Hepatocyte (in vitro differentiated cells): ENCODE measurements around the gene RAB33B. TPM values are rescaled to one million over a fixed set of nuclear protein-coding genes. Genes with fewer than 3 reads are reported as not detected.
"Not testable (repeated sequence)": the region's sequence is repeated elsewhere in the genome, so short reads cannot be mapped to it uniquely, and the experiment has no call there.

Source experiments
- DNase-seq: peaks from one replicate; pipeline ENCODE4 v3.0.0-alpha.2; 2016; ENCODE audit warnings: low spot score
- H2AFZ ChIP-seq: fragments of 200-600 bp; sonication (generic); 2 replicates; pipeline ENCODE4 v1.6.0; 2016; ENCODE audit warnings: antibody characterized with exemption, mild to moderate bottlenecking
- H3K27ac ChIP-seq: fragments of 200-600 bp; sonication (generic); 2 replicates; pipeline ENCODE4 v1.5.1; 2016; ENCODE audit warnings: mild to moderate bottlenecking
- H3K27me3 ChIP-seq: fragments of 200-600 bp; sonication (generic); 2 replicates; pipeline ENCODE4 v1.6.1; 2016
- H3K36me3 ChIP-seq: fragments of 200-600 bp; sonication (generic); replicated peaks from 2 replicates; pipeline ENCODE4 v1.5.1; 2016; ENCODE audit warnings: low read depth; ENCODE audit not compliant: insufficient read depth
- H3K4me1 ChIP-seq: fragments of 200-600 bp; sonication (generic); 2 replicates; pipeline ENCODE4 v1.5.1; 2016; ENCODE audit warnings: mild to moderate bottlenecking, moderate library complexity; ENCODE audit not compliant: insufficient read depth
- H3K4me2 ChIP-seq: fragments of 200-600 bp; sonication (generic); 2 replicates; pipeline ENCODE4 v1.6.0; 2016
- H3K4me3 ChIP-seq: fragments of 200-600 bp; sonication (generic); 2 replicates; pipeline ENCODE4 v1.5.1; 2016; ENCODE audit warnings: mild to moderate bottlenecking
- H3K79me2 ChIP-seq: fragments of 200-600 bp; sonication (generic); 2 replicates; pipeline ENCODE4 v1.6.0; 2017; ENCODE audit warnings: mild to moderate bottlenecking
- H3K9me2 ChIP-seq: fragments of 200-600 bp; sonication (generic); replicated peaks from 2 replicates; pipeline ENCODE4 v1.6.0; 2017; ENCODE audit warnings: mild to moderate bottlenecking; ENCODE audit not compliant: insufficient read depth
- H3K9me3 ChIP-seq: fragments of 200-600 bp; sonication (generic); 2 replicates; pipeline ENCODE4 v1.5.1; 2016; ENCODE audit warnings: low read depth, mild to moderate bottlenecking
- H4K20me1 ChIP-seq: fragments of 200-600 bp; sonication (generic); 2 replicates; pipeline ENCODE4 v1.6.0; 2016; ENCODE audit warnings: mild to moderate bottlenecking; ENCODE audit not compliant: insufficient read depth, poor library complexity, severe bottlenecking
- EZH2 ChIP-seq: fragments of 200-600 bp; sonication (generic); IDR thresholded peaks from 2 replicates; pipeline ENCODE4 v1.6.1; 2016; ENCODE audit warnings: antibody characterized with exemption, mild to moderate bottlenecking, borderline replicate concordance
- EZH2phosphoT487 ChIP-seq: fragments of 200-600 bp; sonication (generic); IDR thresholded peaks from one replicate; pipeline ENCODE4 v1.6.1; 2018; ENCODE audit warnings: antibody characterized with exemption, mild to moderate bottlenecking, low read depth, moderate library complexity; ENCODE audit not compliant: unreplicated experiment, severe bottlenecking
- WGBS: methylation state at CpG from one replicate; pipeline ENCODE4 v1.1.6; 2016; ENCODE audit warnings: low lambda C conversion rate; ENCODE audit errors: missing lambda C conversion rate; 5-methylcytosine and 5-hydroxymethylcytosine counted together
- polyA plus RNA-seq: library from polyadenylated mRNA; unstranded; fragments of >200 nt; fragmentation: Nextera tagmentation; extraction: Ambion mirVana; gene quantifications from 2 replicates; pipeline ENCODE4 v1.2.1, GENCODE V29; 2016
- total RNA-seq: library from RNA; depleted of rRNA; stranded (reverse); fragments of >200 nt; gene quantifications from 2 replicates; pipeline ENCODE4 v1.2.3, GENCODE V29; 2014
- TF ChIP-seq, protein P1 (sequence below): fragments of 200-600 bp; sonication (generic); IDR thresholded peaks from 2 replicates; pipeline ENCODE4 v1.5.1; 2016; ENCODE audit warnings: antibody characterized with exemption, mild to moderate bottlenecking; ENCODE audit not compliant: poor library complexity

The RAB33B gene
- total and polyA plus RNA-seq, 2 experiments from 2014 or later: 4.5 to 13.5 TPM

DNA sequence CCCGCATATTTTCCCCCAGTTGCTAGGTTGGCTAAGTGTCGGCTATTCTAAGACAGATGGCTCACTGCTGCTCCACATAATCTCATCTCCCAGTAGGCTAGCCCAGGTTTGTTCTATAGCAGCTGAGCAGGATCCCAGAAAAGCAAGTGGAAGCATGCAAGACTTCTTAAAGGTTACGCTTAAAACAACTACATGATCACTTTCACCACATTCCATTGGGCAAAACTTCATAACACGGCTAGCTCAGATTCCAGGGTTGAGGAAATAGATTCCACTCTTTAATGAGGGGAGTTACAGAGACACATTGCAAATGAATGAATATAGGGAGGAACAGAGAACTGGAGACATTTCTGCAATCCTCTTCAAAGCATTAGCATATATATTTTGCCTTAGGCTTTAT is 12.9 kb upstream of the RAB33B start:
- 90% methylated on average over 4 of the region's 4 CpGs for WGBS
- H2AFZ ChIP-seq: no peak overlapping the region
- H3K9me3 ChIP-seq: peaks cover 11% of the 10 kb centered on the region
- no peaks in the 10 kb centered on the region for H4K20me1 ChIP-seq
- H3K9me2 ChIP-seq: no peaks in the 10 kb centered on the region
- DNase-seq: no peak
- no peak overlapping the region for H3K4me2 ChIP-seq
- no peak overlapping the region for H3K4me3 ChIP-seq
- TF ChIP-seq EZH2 (no peak), EZH2phosphoT487 (no peak)
- TF ChIP-seq, protein P1, sequence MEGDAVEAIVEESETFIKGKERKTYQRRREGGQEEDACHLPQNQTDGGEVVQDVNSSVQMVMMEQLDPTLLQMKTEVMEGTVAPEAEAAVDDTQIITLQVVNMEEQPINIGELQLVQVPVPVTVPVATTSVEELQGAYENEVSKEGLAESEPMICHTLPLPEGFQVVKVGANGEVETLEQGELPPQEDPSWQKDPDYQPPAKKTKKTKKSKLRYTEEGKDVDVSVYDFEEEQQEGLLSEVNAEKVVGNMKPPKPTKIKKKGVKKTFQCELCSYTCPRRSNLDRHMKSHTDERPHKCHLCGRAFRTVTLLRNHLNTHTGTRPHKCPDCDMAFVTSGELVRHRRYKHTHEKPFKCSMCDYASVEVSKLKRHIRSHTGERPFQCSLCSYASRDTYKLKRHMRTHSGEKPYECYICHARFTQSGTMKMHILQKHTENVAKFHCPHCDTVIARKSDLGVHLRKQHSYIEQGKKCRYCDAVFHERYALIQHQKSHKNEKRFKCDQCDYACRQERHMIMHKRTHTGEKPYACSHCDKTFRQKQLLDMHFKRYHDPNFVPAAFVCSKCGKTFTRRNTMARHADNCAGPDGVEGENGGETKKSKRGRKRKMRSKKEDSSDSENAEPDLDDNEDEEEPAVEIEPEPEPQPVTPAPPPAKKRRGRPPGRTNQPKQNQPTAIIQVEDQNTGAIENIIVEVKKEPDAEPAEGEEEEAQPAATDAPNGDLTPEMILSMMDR: no peak
- peaks cover 7% of the 10 kb centered on the region for H3K79me2 ChIP-seq
- no peaks in the 10 kb centered on the region for H3K27me3 ChIP-seq
- no peak overlapping the region for H3K27ac ChIP-seq
- H3K36me3 ChIP-seq: peaks cover 4% of the 10 kb centered on the region
- H3K4me1 ChIP-seq: no peaks in the 10 kb centered on the region

- H3K27me3 ChIP-seq: no peaks in the 10 kb centered on the region
- H4K20me1 ChIP-seq: no peaks in the 10 kb centered on the region
- H3K27ac ChIP-seq: no peak overlapping the region
- no peak overlapping the region for H3K4me2 ChIP-seq
- no peak for DNase-seq
- TF ChIP-seq, protein P1: no peak
- no peak for TF ChIP-seq EZH2
- TF ChIP-seq EZH2phosphoT487: no peak
- H3K4me3 ChIP-seq: no peak overlapping the region
- no peak overlapping the region for H2AFZ ChIP-seq
- WGBS: 77% methylated on average over 7 of the region's 7 CpGs
- H3K36me3 ChIP-seq: no peaks in the 10 kb centered on the region
- peaks cover 22% of the 10 kb centered on the region for H3K79me2 ChIP-seq
- no peaks in the 10 kb centered on the region for H3K9me2 ChIP-seq
- H3K9me3 ChIP-seq: peaks cover 11% of the 10 kb centered on the region
- no peaks in the 10 kb centered on the region for H3K4me1 ChIP-seq
Observed at GRCh38 chr4:139443661-139444060, 10.3 kb upstream of the RAB33B start.

GRCh38 chr4:139444881-139445280 is 9.0 kb upstream of the RAB33B start:
- not testable (repeated sequence) for H3K4me2 ChIP-seq, H3K9me2 ChIP-seq
- WGBS: 98% methylated on average over 3 of the region's 3 CpGs

DNA sequence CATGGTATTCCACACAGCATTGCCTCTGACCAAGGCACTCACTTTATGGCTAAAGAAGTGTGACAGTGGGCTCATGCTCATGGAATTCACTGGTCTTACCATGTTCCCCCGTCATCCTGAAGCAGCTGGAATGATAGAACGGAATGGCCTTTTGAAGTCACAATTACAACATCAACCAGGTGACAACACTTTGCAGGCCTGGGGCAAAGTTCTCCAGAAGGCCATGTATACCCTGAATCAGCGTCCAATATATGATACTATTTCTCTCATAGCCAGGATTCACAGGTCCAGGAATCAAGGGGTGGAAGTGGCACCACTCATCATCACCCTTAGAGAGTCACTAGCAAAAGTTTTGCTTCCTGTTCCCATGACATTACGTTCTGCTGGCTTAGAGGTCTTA is 6.8 kb upstream of the RAB33B start:
- not testable (repeated sequence) for H3K9me2 ChIP-seq, H2AFZ ChIP-seq, H3K9me3 ChIP-seq, H3K36me3 ChIP-seq, H3K4me2 ChIP-seq, H3K4me1 ChIP-seq, H3K27me3 ChIP-seq, H4K20me1 ChIP-seq, H3K4me3 ChIP-seq
- Histone ChIP-seq H3K79me2 (peaks cover 49% of the 10 kb centered on the region), H3K27ac (peak overlapping the region; percentile 25)
- DNase-seq: peak; percentile 16
- 92% methylated on average over 4 of the region's 4 CpGs for WGBS

More at GRCh38 chr4:139444881-139445280, 9.0 kb upstream of the RAB33B start:
- H3K27me3 ChIP-seq, H3K27ac ChIP-seq, H3K9me3 ChIP-seq, H3K36me3 ChIP-seq, H4K20me1 ChIP-seq, H3K4me3 ChIP-seq, H3K4me1 ChIP-seq, H2AFZ ChIP-seq, DNase-seq: not testable (repeated sequence)
- peaks cover 34% of the 10 kb centered on the region for H3K79me2 ChIP-seq

DNA sequence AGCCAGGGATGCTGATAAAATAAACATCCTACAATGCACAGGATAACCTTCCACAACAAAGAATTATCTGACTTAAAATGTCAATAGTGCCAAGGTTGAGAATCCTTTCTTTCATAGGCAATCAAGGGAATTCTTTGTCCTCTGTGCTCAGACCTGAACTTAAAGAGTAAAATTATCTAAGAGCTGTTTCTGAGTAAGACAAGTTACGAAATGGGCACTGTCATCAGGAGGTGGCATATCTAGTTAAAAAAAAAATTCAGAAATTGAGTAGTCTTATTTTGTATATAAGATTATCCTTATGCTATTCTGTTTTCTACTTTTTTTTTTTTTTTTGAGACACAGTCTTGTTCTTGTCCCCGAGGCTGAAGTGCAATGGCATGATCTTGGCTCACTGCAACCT is 3.3 kb upstream of the RAB33B start:
- peaks cover 69% of the 10 kb centered on the region for H3K79me2 ChIP-seq
- 100% methylated on average over 2 of the region's 2 CpGs for WGBS
- H3K27ac ChIP-seq: no peak overlapping the region
- H3K9me3 ChIP-seq: no peaks in the 10 kb centered on the region
- no peak overlapping the region for H3K4me3 ChIP-seq
- no peak overlapping the region for H3K4me2 ChIP-seq
- H3K36me3 ChIP-seq: no peaks in the 10 kb centered on the region
- H3K9me2 ChIP-seq: no peaks in the 10 kb centered on the region
- no peaks in the 10 kb centered on the region for H3K27me3 ChIP-seq
- no peak overlapping the region for H2AFZ ChIP-seq
- no peak for DNase-seq
- no peaks in the 10 kb centered on the region for H4K20me1 ChIP-seq
- H3K4me1 ChIP-seq: peaks cover 17% of the 10 kb centered on the region
- TF ChIP-seq EZH2phosphoT487: no peak
- TF ChIP-seq EZH2: no peak
- TF ChIP-seq, protein P1: no peak
